H7 (cell line): ENCODE data around the gene MSH3. TPM values are rescaled to one million over a fixed set of nuclear protein-coding genes. Genes with fewer than 3 reads are reported as not detected.
"Not testable (repeated sequence)": the region's sequence is repeated elsewhere in the genome, so short reads cannot be mapped to it uniquely, and the experiment has no call there.

ENCODE experiments used
- DNase-seq: peaks from one replicate; pipeline ENCODE4 v3.0.0; 2012
- H3K27me3 ChIP-seq: 2 replicates; pipeline ENCODE4 v1.6.0; 2011; ENCODE audit warnings: mild to moderate bottlenecking, low read length; ENCODE audit not compliant: control insufficient read depth, insufficient read depth
- H3K36me3 ChIP-seq: replicated peaks from 2 replicates; pipeline ENCODE4 v1.5.1; 2011; ENCODE audit warnings: low read length; ENCODE audit not compliant: control insufficient read depth, insufficient read depth
- H3K4me3 ChIP-seq: 2 replicates; pipeline ENCODE4 v1.5.1; 2011; ENCODE audit warnings: low read depth, mild to moderate bottlenecking, control low read depth, low read length, moderate library complexity; ENCODE audit not compliant: insufficient read depth
- total RNA-seq: library from RNA; depleted of rRNA; stranded (reverse); fragments of >200 nt; shearing (Covaris generic); gene quantifications from 2 replicates; pipeline ENCODE4 v1.2.3, GENCODE V29; 2014

The MSH3 gene
- total RNA-seq, 1 experiment from 2014 or later, result 10.1 TPM

GRCh38 chr5:80796846-80797245 lies 142.4 kb downstream of the MSH3 start:
- DNase-seq, result no peak
- Histone ChIP-seq H3K27me3 (no peaks in the 10 kb centered on the region), H3K4me3 (no peak overlapping the region), H3K36me3 (no peaks in the 10 kb centered on the region; the same call in 1 of the 2 replicates)

GRCh38 chr5:80797428-80798024 lies 143.1 kb downstream of the MSH3 start:
- no peak overlapping the region for H3K4me3 ChIP-seq
- no peak for DNase-seq
- H3K36me3 ChIP-seq, result no peaks in the 10 kb centered on the region; the same call in 1 of the 2 replicates
- H3K27me3 ChIP-seq, result no peaks in the 10 kb centered on the region

- H3K36me3 ChIP-seq, result no peaks in the 10 kb centered on the region; the same call in 1 of the 2 replicates
- no peaks in the 10 kb centered on the region for H3K27me3 ChIP-seq
- DNase-seq, result no peak
- no peak overlapping the region for H3K4me3 ChIP-seq
Measured at GRCh38 chr5:80798166-80798565, 143.7 kb downstream of the MSH3 start.

GRCh38 chr5:80798633-80799032 lies 144.2 kb downstream of the MSH3 start:
- Histone ChIP-seq H3K36me3 (no peaks in the 10 kb centered on the region; the same call in 1 of the 2 replicates), H3K27me3 (no peaks in the 10 kb centered on the region), H3K4me3 (no peak overlapping the region)
- DNase-seq, result peak; percentile 12

- Histone ChIP-seq H3K4me3 (no peak overlapping the region), H3K36me3 (no peaks in the 10 kb centered on the region; the same call in 1 of the 2 replicates), H3K27me3 (no peaks in the 10 kb centered on the region)
- no peak for DNase-seq
Measured at GRCh38 chr5:80799041-80799440, 144.6 kb downstream of the MSH3 start.

GRCh38 chr5:80799573-80799972 lies 145.1 kb downstream of the MSH3 start:
- Histone ChIP-seq H3K36me3 (no peaks in the 10 kb centered on the region), H3K27me3 (no peaks in the 10 kb centered on the region), H3K4me3 (no peak overlapping the region)
- DNase-seq, result no peak

GRCh38 chr5:80804332-80804731 lies 149.9 kb downstream of the MSH3 start:
- H3K27me3 ChIP-seq, result no peaks in the 10 kb centered on the region
- DNase-seq, result no peak
- no peaks in the 10 kb centered on the region for H3K36me3 ChIP-seq
- no peak overlapping the region for H3K4me3 ChIP-seq

GRCh38 chr5:80805038-80805437 lies 150.6 kb downstream of the MSH3 start:
- H3K4me3 ChIP-seq, result no peak overlapping the region
- DNase-seq, result no peak

GRCh38 chr5:80806929-80807328 lies 152.5 kb downstream of the MSH3 start:
- Histone ChIP-seq H3K4me3 (no peak overlapping the region), H3K27me3 (no peaks in the 10 kb centered on the region), H3K36me3 (no peaks in the 10 kb centered on the region)
- no peak for DNase-seq

More at GRCh38 chr5:80805038-80805437, 150.6 kb downstream of the MSH3 start:
- Histone ChIP-seq H3K27me3 (no peaks in the 10 kb centered on the region), H3K36me3 (no peaks in the 10 kb centered on the region)

- H3K27me3 ChIP-seq, result no peaks in the 10 kb centered on the region
- H3K4me3 ChIP-seq, result no peak overlapping the region
- DNase-seq, result no peak
- no peaks in the 10 kb centered on the region for H3K36me3 ChIP-seq
Measured at GRCh38 chr5:80809451-80809850, 155.0 kb downstream of the MSH3 start.

GRCh38 chr5:80810425-80810824 lies 156.0 kb downstream of the MSH3 start:
- Histone ChIP-seq H3K36me3 (no peaks in the 10 kb centered on the region), H3K27me3 (no peaks in the 10 kb centered on the region), H3K4me3 (no peak overlapping the region)
- DNase-seq, result no peak

GRCh38 chr5:80816590-80816989 lies 162.1 kb downstream of the MSH3 start:
- no peaks in the 10 kb centered on the region for H3K27me3 ChIP-seq
- H3K36me3 ChIP-seq, result no peaks in the 10 kb centered on the region
- no peak overlapping the region for H3K4me3 ChIP-seq
- DNase-seq, result no peak

- Histone ChIP-seq H3K27me3 (no peaks in the 10 kb centered on the region), H3K4me3 (no peak overlapping the region), H3K36me3 (no peaks in the 10 kb centered on the region)
- DNase-seq, result no peak
Measured at GRCh38 chr5:80820685-80821084, 166.2 kb downstream of the MSH3 start.

- Histone ChIP-seq H3K4me3 (no peak overlapping the region), H3K36me3 (no peaks in the 10 kb centered on the region), H3K27me3 (no peaks in the 10 kb centered on the region)
- no peak for DNase-seq
Measured at GRCh38 chr5:80822640-80823039, 168.2 kb downstream of the MSH3 start.

- not testable (repeated sequence) for DNase-seq
Measured at GRCh38 chr5:80824159-80824558, 169.7 kb downstream of the MSH3 start.

More at GRCh38 chr5:80824159-80824558, 169.7 kb downstream of the MSH3 start:
- not testable (repeated sequence) for H3K4me3 ChIP-seq, H3K36me3 ChIP-seq, H3K27me3 ChIP-seq
